Caki2 (cell line): ENCODE results near the gene ADGRL4. TPM values are rescaled to one million over a fixed set of nuclear protein-coding genes. Genes with fewer than 3 reads are reported as not detected.

Experiments used
- DNase-seq: peaks from one replicate; pipeline ENCODE4 v3.0.0-alpha.2; 2015; ENCODE audit warnings: low read depth
- in situ Hi-C: cut with HindIII; loops from 2 replicates; pipeline ENCODE4 v1.10.0; 2016; ENCODE audit warnings: low sequenced_read_pairs, low pct_unique_long_range_greater_than_20kb, mixed read lengths
- total RNA-seq: library from RNA; depleted of rRNA; stranded (reverse); fragments of >200 nt; shearing (Covaris generic); gene quantifications from 2 replicates; pipeline ENCODE4 v1.2.3, GENCODE V29; 2014; ENCODE audit warnings: low replicate concordance

ADGRL4 gene
- total RNA-seq, 1 experiment from 2014 or later = not detected

DNA sequence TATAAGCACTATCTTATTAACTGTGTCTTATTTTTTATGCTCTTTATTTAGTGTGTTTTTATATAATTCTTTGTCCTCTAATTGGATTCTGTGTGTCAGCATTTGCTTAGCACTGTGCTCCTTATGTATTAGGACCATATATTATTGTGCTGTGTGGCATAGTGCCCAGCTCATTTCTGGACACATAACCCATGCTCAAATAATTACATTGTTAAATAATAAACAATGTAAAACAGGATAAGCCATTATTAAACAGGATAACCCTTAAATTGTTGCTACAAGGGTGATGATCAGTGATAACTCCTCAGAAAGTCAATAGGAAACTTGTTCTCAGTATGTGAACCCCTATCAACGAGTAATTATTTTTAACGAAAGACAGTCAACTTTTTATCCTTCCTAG lies 150.4 kb downstream of the ADGRL4 start:
- DNase-seq = no peak
- in situ Hi-C loops = no loop called here

DNA sequence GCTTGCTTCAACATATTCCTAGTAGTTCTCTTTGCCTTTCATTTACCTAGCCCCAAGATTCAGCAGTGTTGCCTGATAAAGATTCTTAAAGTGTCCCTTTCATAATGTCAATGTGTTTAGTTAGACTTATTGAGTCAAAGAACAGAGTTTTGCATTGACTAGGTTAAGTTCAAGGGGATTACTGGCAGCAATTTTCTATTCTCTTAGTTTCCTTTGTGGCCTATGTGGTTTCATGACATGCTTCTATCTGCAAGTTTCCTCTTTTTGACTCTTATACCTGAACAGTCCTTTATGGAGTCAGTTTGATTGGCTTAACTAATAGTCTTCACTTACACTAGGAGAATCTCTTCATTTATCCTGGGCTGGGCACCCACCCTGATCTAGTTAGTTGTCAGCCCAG lies 151.3 kb downstream of the ADGRL4 start:
- in situ Hi-C loops = no loop called here
- no peak for DNase-seq

DNA sequence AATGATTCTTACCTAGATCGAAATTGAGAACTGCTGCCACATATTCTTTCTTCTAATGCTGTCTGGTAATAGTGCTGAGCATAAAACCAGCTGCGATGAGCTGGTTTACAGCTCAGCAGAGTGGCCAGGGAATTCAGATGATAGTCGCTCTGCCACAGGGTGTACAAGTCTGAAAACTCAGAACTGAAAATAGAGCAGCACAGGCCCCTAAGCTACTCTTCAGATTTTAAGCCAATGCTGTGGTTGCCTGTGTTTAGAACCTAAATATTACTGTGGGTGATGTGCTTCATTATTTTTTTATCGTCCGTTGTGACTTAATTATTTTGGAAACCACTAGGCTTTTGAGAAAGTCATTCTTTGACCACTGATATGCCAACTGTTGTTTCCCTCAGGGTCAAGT lies 152.0 kb downstream of the ADGRL4 start:
- DNase-seq = no peak
- in situ Hi-C loops = no loop called here

DNA sequence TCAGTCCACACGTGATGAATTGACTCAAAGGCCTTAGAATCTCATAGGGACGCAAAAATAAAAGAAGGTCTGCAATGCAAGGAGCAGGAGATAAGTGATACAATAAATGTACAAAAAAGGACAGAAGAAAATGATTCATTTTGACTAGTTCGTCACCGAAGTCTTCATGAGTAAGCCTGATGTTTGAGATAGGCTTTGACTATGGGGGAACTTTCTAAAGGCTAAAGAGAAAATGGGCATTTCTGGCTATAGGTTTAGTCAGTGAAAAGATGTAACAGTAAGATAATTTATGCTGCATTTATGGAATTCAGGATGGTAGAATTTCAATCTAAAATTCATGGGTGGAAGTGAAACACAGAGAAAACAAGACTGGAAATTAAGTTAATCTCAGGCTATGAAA lies 163.0 kb downstream of the ADGRL4 start:
- DNase-seq = no peak
- in situ Hi-C loops = no loop called here

DNA sequence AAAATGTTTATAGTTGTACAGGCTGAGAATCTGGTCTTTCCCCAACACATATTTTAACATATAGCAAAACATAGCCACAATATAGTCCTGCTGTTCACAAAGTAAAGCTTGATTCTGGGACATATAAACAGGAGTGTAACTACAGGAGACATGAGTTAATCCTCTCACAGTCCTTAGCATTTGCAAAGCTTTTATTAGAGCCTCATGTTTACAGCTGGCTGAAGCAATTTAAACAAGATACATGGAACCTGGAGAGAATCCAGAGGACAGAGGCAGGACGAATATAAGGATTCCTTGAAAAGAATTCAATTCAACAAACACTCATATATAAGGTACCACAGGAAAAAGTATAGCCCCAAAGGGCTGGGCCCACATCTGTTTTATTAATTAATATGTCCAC lies 163.4 kb downstream of the ADGRL4 start:
- DNase-seq = no peak
- in situ Hi-C loops = no loop called here

DNA sequence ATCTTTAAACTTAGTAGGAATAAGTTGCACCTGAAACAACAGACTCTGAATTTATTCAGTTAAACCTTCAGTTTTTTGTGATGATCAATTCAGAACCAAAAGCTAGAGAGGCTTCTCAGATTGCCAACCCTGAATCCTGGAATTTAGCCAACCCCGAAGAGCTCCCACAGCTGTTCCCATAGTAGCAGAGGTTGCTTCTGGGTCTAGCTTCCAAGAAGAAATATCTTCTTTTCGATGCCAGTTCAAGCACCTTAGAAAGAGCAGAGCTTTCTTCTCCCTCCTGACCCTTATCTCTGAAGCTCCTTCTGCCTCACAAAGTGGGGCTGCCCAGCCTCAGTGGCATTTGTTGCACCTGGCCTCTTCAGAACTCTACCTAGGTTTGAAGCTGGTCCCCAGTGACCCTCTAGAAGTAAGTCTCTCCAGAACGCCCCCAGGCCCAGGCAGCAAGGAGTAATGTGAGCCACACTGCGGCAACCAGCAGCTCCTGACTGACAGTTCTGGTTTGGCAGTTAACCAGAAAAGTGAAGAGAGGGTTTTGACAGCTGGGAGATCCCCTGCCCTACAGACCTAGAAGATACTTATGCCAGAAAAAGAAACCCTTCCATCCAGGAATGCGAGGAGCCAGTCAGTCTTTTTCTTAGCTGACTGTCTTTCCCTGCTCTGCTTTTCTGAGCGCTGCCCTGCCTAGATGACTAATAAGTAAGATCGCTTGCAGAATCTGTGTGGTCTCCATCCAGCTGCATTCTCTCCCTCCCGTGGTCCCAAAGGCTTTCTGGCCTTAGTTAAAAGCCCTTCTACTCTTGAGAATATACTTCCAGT lies 165.9 kb downstream of the ADGRL4 start:
- in situ Hi-C loops = no loop called here

More for the DNA sequence above, 165.9 kb downstream of the ADGRL4 start:
- peak; percentile 31 for DNase-seq
